GM18502 (cell line): ENCODE data around the gene ATAD5.

Experiments
- ATAC-seq: cut with Tn5 transposase; IDR thresholded peaks from one replicate; pipeline ENCODE4 v1.9.1; 2021; ENCODE audit warnings: mild to moderate bottlenecking; ENCODE audit not compliant: unreplicated experiment, poor library complexity

ATAD5 gene

DNA sequence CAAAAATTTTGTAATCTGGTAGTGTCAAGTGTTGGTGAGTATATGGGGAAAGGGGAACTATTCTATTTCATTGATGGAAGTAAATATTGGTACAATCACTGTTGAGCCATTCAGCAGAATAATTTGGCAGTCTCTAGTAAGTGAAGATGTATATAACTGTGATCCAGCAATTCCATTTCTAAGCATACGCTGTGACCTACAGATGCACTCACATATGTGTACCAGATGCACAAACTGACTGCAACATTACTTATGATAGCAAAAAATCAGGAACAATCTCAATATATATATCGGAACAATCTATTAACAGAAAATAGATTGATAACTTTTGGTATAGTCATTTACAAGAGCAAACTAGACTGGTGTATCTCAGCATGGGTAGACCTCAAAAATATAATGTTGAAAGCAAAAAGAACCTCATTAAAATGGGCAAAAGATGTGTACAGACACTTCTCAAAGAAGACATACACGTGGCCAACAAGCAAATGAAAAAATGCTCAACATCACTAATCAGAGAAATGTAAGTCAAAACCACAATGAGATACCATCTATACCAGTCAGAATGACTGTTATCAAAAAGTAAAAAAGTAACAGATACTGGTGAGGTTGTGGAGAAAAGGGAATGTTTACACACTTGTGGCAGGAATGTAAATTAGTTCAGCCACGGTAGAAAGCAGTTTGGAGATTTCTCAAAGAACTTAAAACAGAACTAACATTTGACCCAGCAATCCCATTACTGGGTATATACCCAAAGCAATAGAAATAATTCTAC lies 110.7 kb downstream of the ATAD5 start:
- no peak for ATAC-seq
